GM21515 (cell line): Measurements from ENCODE around the gene SCFD1.
"Not testable (repeated sequence)": the region's sequence is repeated elsewhere in the genome, so short reads cannot be mapped to it uniquely, and the experiment has no call there.

Experiments
- ATAC-seq: cut with Tn5 transposase; IDR thresholded peaks from one replicate; pipeline ENCODE4 v1.9.1; 2021; ENCODE audit not compliant: unreplicated experiment

The SCFD1 gene

GRCh38 chr14:30610787-30611343 lies 11.3 kb upstream of the SCFD1 start:
- ATAC-seq = no peak

- ATAC-seq = no peak
Measured at GRCh38 chr14:30614155-30614554, 8.0 kb upstream of the SCFD1 start.

GRCh38 chr14:30620178-30620577 lies 1.9 kb upstream of the SCFD1 start:
- peak; percentile 37 for ATAC-seq

- ATAC-seq = no peak
Measured at GRCh38 chr14:30621354-30621939, 672 bp upstream of the SCFD1 start.

- ATAC-seq = no peak
Measured at GRCh38 chr14:30623412-30624131, 1.5 kb downstream of the SCFD1 start.

- no peak for ATAC-seq
Measured at GRCh38 chr14:30624132-30624423, 2.0 kb downstream of the SCFD1 start.

GRCh38 chr14:30625533-30625932 lies 3.4 kb downstream of the SCFD1 start:
- no peak for ATAC-seq

GRCh38 chr14:30629432-30629831 lies 7.3 kb downstream of the SCFD1 start:
- not testable (repeated sequence) for ATAC-seq

GRCh38 chr14:30630248-30630647 lies 8.1 kb downstream of the SCFD1 start:
- no peak for ATAC-seq

GRCh38 chr14:30632730-30633129 lies 10.6 kb downstream of the SCFD1 start:
- no peak for ATAC-seq

GRCh38 chr14:30638926-30639325 lies 16.8 kb downstream of the SCFD1 start:
- no peak for ATAC-seq

GRCh38 chr14:30641207-30641606 lies 19.1 kb downstream of the SCFD1 start:
- ATAC-seq = no peak

- not testable (repeated sequence) for ATAC-seq
Measured at GRCh38 chr14:30644462-30644861, 22.3 kb downstream of the SCFD1 start.

GRCh38 chr14:30645600-30645999 lies 23.5 kb downstream of the SCFD1 start:
- ATAC-seq = no peak

GRCh38 chr14:30648471-30648870 lies 26.4 kb downstream of the SCFD1 start:
- no peak for ATAC-seq

GRCh38 chr14:30651937-30652336 lies 29.8 kb downstream of the SCFD1 start:
- no peak for ATAC-seq

GRCh38 chr14:30655124-30655523 lies 33.0 kb downstream of the SCFD1 start:
- no peak for ATAC-seq

GRCh38 chr14:30655658-30656057 lies 33.5 kb downstream of the SCFD1 start:
- no peak for ATAC-seq

GRCh38 chr14:30656190-30656632 lies 34.1 kb downstream of the SCFD1 start:
- no peak for ATAC-seq

- no peak for ATAC-seq
Measured at GRCh38 chr14:30657050-30657449, 34.9 kb downstream of the SCFD1 start.

GRCh38 chr14:30657606-30658163 lies 35.6 kb downstream of the SCFD1 start:
- ATAC-seq = no peak

GRCh38 chr14:30658645-30659044 lies 36.5 kb downstream of the SCFD1 start:
- no peak for ATAC-seq
